ENCODE data around the gene USP19.

DNA sequence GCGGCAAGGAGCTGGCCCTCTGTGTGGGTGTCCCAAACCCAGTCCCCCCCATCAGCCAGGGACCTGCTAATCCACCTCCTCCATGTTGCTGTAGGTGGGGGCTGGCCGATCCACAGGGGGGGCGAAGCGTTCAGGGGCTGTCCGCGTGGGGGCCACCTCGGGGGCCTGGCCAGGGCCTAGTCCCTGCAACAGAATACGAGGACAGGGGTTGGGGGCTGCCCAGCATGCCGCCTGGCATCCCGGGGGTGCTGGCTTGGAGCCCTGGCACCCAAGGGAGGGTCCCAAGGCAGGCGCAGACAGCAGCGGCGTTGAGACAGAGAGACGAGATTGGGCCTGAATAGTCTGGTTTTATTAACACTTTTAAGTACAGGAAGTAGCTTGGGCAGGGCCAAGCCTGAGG lies 12.3 kb downstream of the USP19 start:
- no peak for TF ChIP-seq POLR2AphosphoS5 (IDR thresholded peaks at IDR 0.05; ENCODE audit: low read depth, low read length)
- no peak for TF ChIP-seq TAF1 (IDR thresholded peaks at IDR 0.05; ENCODE audit: borderline replicate concordance, low read depth, low read length)

Measured in GM12892 (cell line).